ENCODE data around the gene GPI. TPM values are rescaled to one million over a fixed set of nuclear protein-coding genes. Genes with fewer than 3 reads are reported as not detected.

The GPI gene
- total and polyA plus RNA-seq, 2 experiments from 2014 or later = 196 to 299 TPM

- WGBS, 2 experiments (ENCODE audit: low coverage in 1 of 2, low lambda C conversion rate in 2 of 2, missing lambda C conversion rate in 2 of 2) = 59% methylated on average over 7 of the region's 7 CpGs
- Histone ChIP-seq H3K36me3 (ENCODE audit: low read depth) (peaks cover 3% of the 10 kb centered on the region; the same call in 1 of the 2 replicates), H3K9me3 (ENCODE audit: low read depth) (no peaks in the 10 kb centered on the region), H3K27ac (peak overlapping the region; percentile 65; the same call in 1 of the 2 replicates), H2AFZ (peak overlapping the region; percentile 89), H3K4me2 (ENCODE audit: unreplicated experiment) (peak overlapping the region; percentile 63), H3F3A (ENCODE audit: insufficient read depth) (peaks cover 6% of the 10 kb centered on the region), H3K4me1 (ENCODE audit: insufficient read depth) (0 out of 2 replicates have a peak, but pooled peaks cover 6% of the 10 kb centered on the region), H4K20me1 (ENCODE audit: insufficient read depth) (no peaks in the 10 kb centered on the region), H3K4me3 (peak overlapping the region; percentile 54), H3K9ac (peak overlapping the region; percentile 26; the same call in 1 of the 2 replicates), H3K79me2 (ENCODE audit: insufficient read depth) (no peaks in the 10 kb centered on the region), H3K27me3 (replicated peaks; ENCODE audit: insufficient read depth) (no peaks in the 10 kb centered on the region), H3K9me2 (ENCODE audit: insufficient read depth) (no peaks in the 10 kb centered on the region)
- TF ChIP-seq EZH2phosphoT487 (IDR thresholded peaks at IDR 0.05; ENCODE audit: insufficient read depth, low read depth) = no peak
- TF ChIP-seq EZH2 (IDR thresholded peaks at IDR 0.05; ENCODE audit: insufficient read depth, poor library complexity, severe bottlenecking) = no peak
- no peak for DNase-seq
- in situ Hi-C loops (cut with MboI) = no loop called here
These were observed 5.1 kb upstream of the GPI start for GRCh38 chr19:34359954-34360315.

GRCh38 chr19:34360354-34360909 is 4.6 kb upstream of the GPI start:
- H3K36me3 ChIP-seq (ENCODE audit: low read depth) = no peaks in the 10 kb centered on the region
- H3K9me2 ChIP-seq (ENCODE audit: insufficient read depth) = no peaks in the 10 kb centered on the region
- H2AFZ ChIP-seq = no peak overlapping the region
- no peaks in the 10 kb centered on the region for H3K27me3 ChIP-seq (replicated peaks; ENCODE audit: insufficient read depth)
- no peak overlapping the region for H3K4me2 ChIP-seq (ENCODE audit: unreplicated experiment)
- 0 out of 2 replicates have a peak, but pooled peaks cover 6% of the 10 kb centered on the region for H3K4me1 ChIP-seq (ENCODE audit: insufficient read depth)
- H3F3A ChIP-seq (ENCODE audit: insufficient read depth) = peaks cover 6% of the 10 kb centered on the region
- in situ Hi-C loops (cut with MboI) = no loop called here
- H3K4me3 ChIP-seq = no peak overlapping the region
- WGBS, 2 experiments (ENCODE audit: low coverage in 1 of 2, low lambda C conversion rate in 2 of 2, missing lambda C conversion rate in 2 of 2) = 87 to 96% methylated on average over 9 of the region's 9 CpGs
- H3K27ac ChIP-seq = no peak overlapping the region
- no peak for DNase-seq
- no peaks in the 10 kb centered on the region for H3K9me3 ChIP-seq (ENCODE audit: low read depth)
- H4K20me1 ChIP-seq (ENCODE audit: insufficient read depth) = no peaks in the 10 kb centered on the region
- no peak for TF ChIP-seq EZH2 (IDR thresholded peaks at IDR 0.05; ENCODE audit: insufficient read depth, poor library complexity, severe bottlenecking)
- no peak for TF ChIP-seq EZH2phosphoT487 (IDR thresholded peaks at IDR 0.05; ENCODE audit: insufficient read depth, low read depth)
- H3K9ac ChIP-seq = no peak overlapping the region
- H3K79me2 ChIP-seq (ENCODE audit: insufficient read depth) = peaks cover 3% of the 10 kb centered on the region

- TF ChIP-seq EZH2 (IDR thresholded peaks at IDR 0.05; ENCODE audit: insufficient read depth, poor library complexity, severe bottlenecking) (no peak), EZH2phosphoT487 (IDR thresholded peaks at IDR 0.05; ENCODE audit: insufficient read depth, low read depth) (no peak)
- Histone ChIP-seq H3K79me2 (ENCODE audit: insufficient read depth) (peaks cover 26% of the 10 kb centered on the region), H3K4me1 (ENCODE audit: insufficient read depth) (peaks cover 19% of the 10 kb centered on the region; the same call in 1 of the 2 replicates), H3F3A (ENCODE audit: insufficient read depth) (peaks cover 6% of the 10 kb centered on the region), H3K4me2 (ENCODE audit: unreplicated experiment) (no peak overlapping the region), H4K20me1 (ENCODE audit: insufficient read depth) (peaks cover 4% of the 10 kb centered on the region; the same call in 1 of the 2 replicates), H3K4me3 (no peak overlapping the region), H3K36me3 (ENCODE audit: low read depth) (peaks cover 4% of the 10 kb centered on the region), H2AFZ (no peak overlapping the region), H3K9ac (no peak overlapping the region), H3K27me3 (replicated peaks; ENCODE audit: insufficient read depth) (no peaks in the 10 kb centered on the region), H3K9me2 (ENCODE audit: insufficient read depth) (no peaks in the 10 kb centered on the region), H3K9me3 (ENCODE audit: low read depth) (no peaks in the 10 kb centered on the region), H3K27ac (no peak overlapping the region)
- DNase-seq = no peak
- in situ Hi-C loops (cut with MboI) = no loop called here
- WGBS, 2 experiments (ENCODE audit: low coverage in 1 of 2, low lambda C conversion rate in 2 of 2, missing lambda C conversion rate in 2 of 2) = 37 to 41% methylated on average over 3 of the region's 3 CpGs
These were observed 2.3 kb upstream of the GPI start for GRCh38 chr19:34362679-34363069.

- peaks cover 6% of the 10 kb centered on the region for H3F3A ChIP-seq (ENCODE audit: insufficient read depth)
- H3K9ac ChIP-seq = no peak overlapping the region
- no peaks in the 10 kb centered on the region for H3K9me3 ChIP-seq (ENCODE audit: low read depth)
- peaks cover 8% of the 10 kb centered on the region for H3K36me3 ChIP-seq (ENCODE audit: low read depth)
- in situ Hi-C loops (cut with MboI) = no loop called here
- H3K79me2 ChIP-seq (ENCODE audit: insufficient read depth) = peaks cover 30% of the 10 kb centered on the region
- H3K9me2 ChIP-seq (ENCODE audit: insufficient read depth) = no peaks in the 10 kb centered on the region
- peaks cover 19% of the 10 kb centered on the region; the same call in 1 of the 2 replicates for H3K4me1 ChIP-seq (ENCODE audit: insufficient read depth)
- 44% methylated on average over 4 of the region's 4 CpGs for WGBS, 2 experiments (ENCODE audit: low coverage in 1 of 2, low lambda C conversion rate in 2 of 2, missing lambda C conversion rate in 2 of 2)
- no peak overlapping the region for H2AFZ ChIP-seq
- peaks cover 4% of the 10 kb centered on the region; the same call in 1 of the 2 replicates for H4K20me1 ChIP-seq (ENCODE audit: insufficient read depth)
- H3K27ac ChIP-seq = no peak overlapping the region
- no peaks in the 10 kb centered on the region for H3K27me3 ChIP-seq (replicated peaks; ENCODE audit: insufficient read depth)
- TF ChIP-seq EZH2phosphoT487 (IDR thresholded peaks at IDR 0.05; ENCODE audit: insufficient read depth, low read depth) = no peak
- no peak for TF ChIP-seq EZH2 (IDR thresholded peaks at IDR 0.05; ENCODE audit: insufficient read depth, poor library complexity, severe bottlenecking)
- peak; percentile 13 for DNase-seq
- H3K4me3 ChIP-seq = no peak overlapping the region
- no peak overlapping the region for H3K4me2 ChIP-seq (ENCODE audit: unreplicated experiment)
These were observed 1.9 kb upstream of the GPI start for GRCh38 chr19:34363094-34363493.

Data from GM23248 (cell line).